Progenitor cell of endocrine pancreas (in vitro differentiated cells): Measurements from ENCODE around the gene CNNM3. TPM values are rescaled to one million over a fixed set of nuclear protein-coding genes. Genes with fewer than 3 reads are reported as not detected.

Source experiments
- DNase-seq: peaks from one replicate; pipeline ENCODE4 v3.0.0; 2021; ENCODE audit warnings: low spot score; ENCODE audit not compliant: unreplicated experiment
- H3K27ac Mint-ChIP-seq: 2 replicates; pipeline ENCODE4 v1.8.0; 2021; ENCODE audit warnings: mild to moderate bottlenecking, moderate library complexity, mixed read lengths
- H3K27me3 Mint-ChIP-seq: 2 replicates; pipeline ENCODE4 v1.8.0; 2021; ENCODE audit warnings: mixed read lengths
- H3K36me3 Mint-ChIP-seq: 2 replicates; pipeline ENCODE4 v1.8.0; 2022; ENCODE audit warnings: mixed read lengths; ENCODE audit not compliant: insufficient read depth
- H3K4me1 Mint-ChIP-seq: 2 replicates; pipeline ENCODE4 v1.8.0; 2021; ENCODE audit warnings: low read depth, mixed read lengths
- H3K4me3 Mint-ChIP-seq: 2 replicates; pipeline ENCODE4 v1.8.0; 2021; ENCODE audit warnings: low read depth, mild to moderate bottlenecking, moderate library complexity, mixed read lengths
- H3K9me3 Mint-ChIP-seq: 2 replicates; pipeline ENCODE4 v1.8.0; 2021; ENCODE audit warnings: low read depth, mixed read lengths
- total RNA-seq: library from RNA; stranded (reverse); gene quantifications from 2 replicates; pipeline ENCODE4 v1.2.1, GENCODE V29; 2021
- TF ChIP-seq, protein P1 (sequence below): fragments of 200-600 bp; sonication (generic); IDR thresholded peaks from one replicate; pipeline ENCODE4 v1.5.0; 2021; ENCODE audit warnings: antibody characterized with exemption, mild to moderate bottlenecking; ENCODE audit not compliant: unreplicated experiment

The CNNM3 gene
- total RNA-seq, 1 donor from 2014 or later = 54.0 TPM

GRCh38 chr2:96771796-96772618, 44.1 kb upstream of the CNNM3 start:
- H3K27ac Mint-ChIP-seq = no peak overlapping the region
- no peaks in the 10 kb centered on the region for H3K36me3 Mint-ChIP-seq
- DNase-seq = no peak
- TF ChIP-seq, protein P1, sequence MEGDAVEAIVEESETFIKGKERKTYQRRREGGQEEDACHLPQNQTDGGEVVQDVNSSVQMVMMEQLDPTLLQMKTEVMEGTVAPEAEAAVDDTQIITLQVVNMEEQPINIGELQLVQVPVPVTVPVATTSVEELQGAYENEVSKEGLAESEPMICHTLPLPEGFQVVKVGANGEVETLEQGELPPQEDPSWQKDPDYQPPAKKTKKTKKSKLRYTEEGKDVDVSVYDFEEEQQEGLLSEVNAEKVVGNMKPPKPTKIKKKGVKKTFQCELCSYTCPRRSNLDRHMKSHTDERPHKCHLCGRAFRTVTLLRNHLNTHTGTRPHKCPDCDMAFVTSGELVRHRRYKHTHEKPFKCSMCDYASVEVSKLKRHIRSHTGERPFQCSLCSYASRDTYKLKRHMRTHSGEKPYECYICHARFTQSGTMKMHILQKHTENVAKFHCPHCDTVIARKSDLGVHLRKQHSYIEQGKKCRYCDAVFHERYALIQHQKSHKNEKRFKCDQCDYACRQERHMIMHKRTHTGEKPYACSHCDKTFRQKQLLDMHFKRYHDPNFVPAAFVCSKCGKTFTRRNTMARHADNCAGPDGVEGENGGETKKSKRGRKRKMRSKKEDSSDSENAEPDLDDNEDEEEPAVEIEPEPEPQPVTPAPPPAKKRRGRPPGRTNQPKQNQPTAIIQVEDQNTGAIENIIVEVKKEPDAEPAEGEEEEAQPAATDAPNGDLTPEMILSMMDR = no peak
- H3K4me3 Mint-ChIP-seq = no peak overlapping the region
- peaks cover 3% of the 10 kb centered on the region for H3K4me1 Mint-ChIP-seq
- no peaks in the 10 kb centered on the region for H3K27me3 Mint-ChIP-seq
- H3K9me3 Mint-ChIP-seq = no peaks in the 10 kb centered on the region

- H3K4me3 Mint-ChIP-seq = no peak overlapping the region
- H3K36me3 Mint-ChIP-seq = no peaks in the 10 kb centered on the region
- no peak overlapping the region for H3K27ac Mint-ChIP-seq
- no peaks in the 10 kb centered on the region for H3K9me3 Mint-ChIP-seq
- TF ChIP-seq, protein P1 = no peak
- no peaks in the 10 kb centered on the region for H3K27me3 Mint-ChIP-seq
- H3K4me1 Mint-ChIP-seq = peaks cover 3% of the 10 kb centered on the region
- DNase-seq = no peak
Observed at GRCh38 chr2:96772903-96773671, 43.0 kb upstream of the CNNM3 start.

- Mint-ChIP-seq H3K27me3 (no peaks in the 10 kb centered on the region), H3K4me1 (peaks cover 3% of the 10 kb centered on the region), H3K4me3 (no peak overlapping the region), H3K36me3 (no peaks in the 10 kb centered on the region), H3K9me3 (no peaks in the 10 kb centered on the region), H3K27ac (no peak overlapping the region)
- TF ChIP-seq, protein P1 = no peak
- no peak for DNase-seq
Observed at GRCh38 chr2:96773922-96774321, 42.1 kb upstream of the CNNM3 start.

- no peaks in the 10 kb centered on the region for H3K9me3 Mint-ChIP-seq
- no peak for DNase-seq
- no peaks in the 10 kb centered on the region for H3K27me3 Mint-ChIP-seq
- no peak overlapping the region for H3K4me3 Mint-ChIP-seq
- peaks cover 2% of the 10 kb centered on the region for H3K36me3 Mint-ChIP-seq
- no peak overlapping the region for H3K27ac Mint-ChIP-seq
- peaks cover 3% of the 10 kb centered on the region for H3K4me1 Mint-ChIP-seq
- TF ChIP-seq, protein P1 = no peak
Observed at GRCh38 chr2:96775160-96775559, 40.9 kb upstream of the CNNM3 start.

GRCh38 chr2:96783388-96783787, 32.7 kb upstream of the CNNM3 start:
- no peaks in the 10 kb centered on the region for H3K4me1 Mint-ChIP-seq
- TF ChIP-seq, protein P1 = no peak
- no peak for DNase-seq
- H3K27me3 Mint-ChIP-seq = no peaks in the 10 kb centered on the region
- no peak overlapping the region for H3K4me3 Mint-ChIP-seq
- no peak overlapping the region for H3K27ac Mint-ChIP-seq
- no peaks in the 10 kb centered on the region for H3K9me3 Mint-ChIP-seq
- peaks cover 6% of the 10 kb centered on the region for H3K36me3 Mint-ChIP-seq
